Hematopoietic multipotent progenitor cell treated with erythropoietin and hydrocortisone succinate and interleukin-3 and kit ligand, for 8 days (in vitro differentiated cells): Measurements from ENCODE around the gene MAN1C1.
A peak's percentile ranks its signal among the peaks of the same experiment; 100 is the strongest.

Experiments used
- DNase-seq: peaks from one replicate; pipeline ENCODE4 v3.0.0-alpha.2; 2015

The MAN1C1 gene

GRCh38 chr1:25765923-25766589 is 149.5 kb downstream of the MAN1C1 start:
- peak; percentile 76 for DNase-seq

- DNase-seq: peak; percentile 33
These were observed 150.3 kb downstream of the MAN1C1 start for GRCh38 chr1:25766721-25767436.

- DNase-seq: no peak
These were observed 150.8 kb downstream of the MAN1C1 start for GRCh38 chr1:25767437-25767770.

- DNase-seq: no peak
These were observed 152.4 kb downstream of the MAN1C1 start for GRCh38 chr1:25768999-25769398.

GRCh38 chr1:25769625-25770383 is 153.2 kb downstream of the MAN1C1 start:
- no peak for DNase-seq

- DNase-seq: no peak
These were observed 154.1 kb downstream of the MAN1C1 start for GRCh38 chr1:25770541-25771220.

- DNase-seq: peak; percentile 77
These were observed 154.9 kb downstream of the MAN1C1 start for GRCh38 chr1:25771221-25772114.

GRCh38 chr1:25772164-25772563 is 155.6 kb downstream of the MAN1C1 start:
- DNase-seq: no peak

- no peak for DNase-seq
These were observed 156.2 kb downstream of the MAN1C1 start for GRCh38 chr1:25772692-25773245.

GRCh38 chr1:25773441-25774125 is 157.0 kb downstream of the MAN1C1 start:
- DNase-seq: no peak

GRCh38 chr1:25774206-25774803 is 157.7 kb downstream of the MAN1C1 start:
- no peak for DNase-seq

GRCh38 chr1:25774921-25775771 is 158.6 kb downstream of the MAN1C1 start:
- no peak for DNase-seq

- no peak for DNase-seq
These were observed 162.8 kb downstream of the MAN1C1 start for GRCh38 chr1:25779388-25779787.

GRCh38 chr1:25779894-25780293 is 163.3 kb downstream of the MAN1C1 start:
- DNase-seq: no peak

- DNase-seq: no peak
These were observed 163.9 kb downstream of the MAN1C1 start for GRCh38 chr1:25780318-25781129.

- DNase-seq: no peak
These were observed 164.5 kb downstream of the MAN1C1 start for GRCh38 chr1:25781130-25781433.

- no peak for DNase-seq
These were observed 166.1 kb downstream of the MAN1C1 start for GRCh38 chr1:25782608-25783201.

GRCh38 chr1:25784575-25785051 is 168.0 kb downstream of the MAN1C1 start:
- no peak for DNase-seq
